ENCODE measurements around the gene MCUR1. TPM values are rescaled to one million over a fixed set of nuclear protein-coding genes. Genes with fewer than 3 reads are reported as not detected.

The MCUR1 gene
- total and polyA plus RNA-seq, 9 of the 15 experiments (the other 6 are each of a cell fraction or from before 2014, with no cell fraction given) = 5.1 to 60.2 (median 41.4) TPM

- TF ChIP-seq ZNF518B (CRISPR knock-in tag; IDR thresholded peaks at IDR 0.05) (no peak), TAF9B (IDR thresholded peaks at IDR 0.05; ENCODE audit: partially characterized antibody) (peak; percentile 45), RERE (CRISPR knock-in tag; IDR thresholded peaks at IDR 0.05; ENCODE audit: borderline replicate concordance) (no peak), ZBTB1 (CRISPR knock-in tag; IDR thresholded peaks at IDR 0.05; ENCODE audit: borderline replicate concordance, low read depth) (peak; percentile 39; the same call in 1 of the 2 replicates), CBX1 (IDR thresholded peaks at IDR 0.05; ENCODE audit: low read depth) (peak; percentile 91), ZNF785 (CRISPR knock-in tag; IDR thresholded peaks at IDR 0.05) (no peak), CC2D1A (IDR thresholded peaks at IDR 0.05) (no peak), ZNF174 (CRISPR knock-in tag; IDR thresholded peaks at IDR 0.05) (no peak), DDX20 (tag; IDR thresholded peaks at IDR 0.05; ENCODE audit: low read depth) (no peak), SETDB1 (IDR thresholded peaks at IDR 0.05; ENCODE audit: low read length) (peak; percentile 87), TFAM (CRISPR knock-in tag; conservative IDR thresholded peaks at IDR 0.05) (no peak), FOXA1 (IDR thresholded peaks at IDR 0.05; ENCODE audit: borderline replicate concordance) (no peak), DLX4 (CRISPR knock-in tag; IDR thresholded peaks at IDR 0.05) (no peak), ELK1 (CRISPR knock-in tag; IDR thresholded peaks at IDR 0.05) (no peak), FOXO4 (CRISPR knock-in tag; IDR thresholded peaks at IDR 0.05) (0 out of 2 replicates have a peak, but pooled peaks have one; percentile 46)
These were observed at the start of gene MCUR1 (continued) for GRCh38 chr6:13814176-13814937.

Measured in K562 (cell line).